ENCODE results near the gene FAM171A1.

GRCh38 chr10:15351099-15351820 is 19.8 kb downstream of the FAM171A1 start:
- no peak for TF ChIP-seq CTCF (IDR thresholded peaks at IDR 0.05)
- no peak for TF ChIP-seq POLR2A (IDR thresholded peaks at IDR 0.05)

Data from uterus (tissue), 2 donors.